Measurements from ENCODE around the gene CDH10. TPM values are rescaled to one million over a fixed set of nuclear protein-coding genes. Genes with fewer than 3 reads are reported as not detected.

CDH10 gene
- total and polyA plus RNA-seq, 2 experiments from 2014 or later = not detected

DNA sequence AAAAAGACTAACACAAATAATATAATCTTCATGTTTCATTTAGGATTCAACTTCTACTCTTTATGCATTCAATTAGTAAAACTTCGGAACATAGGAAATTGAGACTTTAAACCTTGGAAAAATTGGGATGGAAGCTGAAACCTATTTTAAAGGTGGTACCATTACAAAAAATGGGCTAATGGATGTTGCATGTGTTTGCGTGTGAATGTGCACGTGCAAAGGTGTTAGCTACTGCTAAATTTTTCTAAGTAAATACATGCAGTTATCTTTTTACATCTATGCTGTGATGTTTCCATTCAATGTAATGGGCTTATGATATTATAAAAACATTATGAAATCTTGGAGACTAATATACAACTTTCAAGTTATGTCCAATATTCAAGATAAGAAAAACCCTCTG, 134.8 kb downstream of the CDH10 start:
- Mint-ChIP-seq H3K4me3 (no peak overlapping the region), H3K4me1 (peaks cover 4% of the 10 kb centered on the region; the same call in 1 of the 3 replicates), H3K36me3 (ENCODE audit: low read depth) (no peaks in the 10 kb centered on the region), H3K9me3 (no peaks in the 10 kb centered on the region), H3K27ac (no peak overlapping the region), H3K27me3 (ENCODE audit: insufficient read depth, low read depth, poor library complexity) (no peaks in the 10 kb centered on the region)
- H3K27ac ChIP-seq (ENCODE audit: low read depth) = no peak overlapping the region
- no peaks in the 10 kb centered on the region; the same call in 1 of the 2 replicates for H3K4me1 ChIP-seq (ENCODE audit: insufficient read depth)
- DNase-seq (ENCODE audit: low spot score) (no peak), ATAC-seq (no peak)
- H3F3A ChIP-seq (replicated peaks; ENCODE audit: low read depth) = no peaks in the 10 kb centered on the region
- no peaks in the 10 kb centered on the region for H3K9me2 ChIP-seq (ENCODE audit: insufficient read depth)
- no peaks in the 10 kb centered on the region for H3K36me3 ChIP-seq (ENCODE audit: insufficient read depth)
- TF ChIP-seq, protein P1, sequence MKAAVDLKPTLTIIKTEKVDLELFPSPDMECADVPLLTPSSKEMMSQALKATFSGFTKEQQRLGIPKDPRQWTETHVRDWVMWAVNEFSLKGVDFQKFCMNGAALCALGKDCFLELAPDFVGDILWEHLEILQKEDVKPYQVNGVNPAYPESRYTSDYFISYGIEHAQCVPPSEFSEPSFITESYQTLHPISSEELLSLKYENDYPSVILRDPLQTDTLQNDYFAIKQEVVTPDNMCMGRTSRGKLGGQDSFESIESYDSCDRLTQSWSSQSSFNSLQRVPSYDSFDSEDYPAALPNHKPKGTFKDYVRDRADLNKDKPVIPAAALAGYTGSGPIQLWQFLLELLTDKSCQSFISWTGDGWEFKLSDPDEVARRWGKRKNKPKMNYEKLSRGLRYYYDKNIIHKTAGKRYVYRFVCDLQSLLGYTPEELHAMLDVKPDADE (IDR thresholded peaks at IDR 0.05) = no peak
- no peak for TF ChIP-seq ZNF331 (CRISPR knock-in tag; IDR thresholded peaks at IDR 0.05; ENCODE audit: low read depth)
- TF ChIP-seq EZH2phosphoT487 (IDR thresholded peaks at IDR 0.05; ENCODE audit: unreplicated experiment) = no peak
- TF ChIP-seq, protein P2, sequence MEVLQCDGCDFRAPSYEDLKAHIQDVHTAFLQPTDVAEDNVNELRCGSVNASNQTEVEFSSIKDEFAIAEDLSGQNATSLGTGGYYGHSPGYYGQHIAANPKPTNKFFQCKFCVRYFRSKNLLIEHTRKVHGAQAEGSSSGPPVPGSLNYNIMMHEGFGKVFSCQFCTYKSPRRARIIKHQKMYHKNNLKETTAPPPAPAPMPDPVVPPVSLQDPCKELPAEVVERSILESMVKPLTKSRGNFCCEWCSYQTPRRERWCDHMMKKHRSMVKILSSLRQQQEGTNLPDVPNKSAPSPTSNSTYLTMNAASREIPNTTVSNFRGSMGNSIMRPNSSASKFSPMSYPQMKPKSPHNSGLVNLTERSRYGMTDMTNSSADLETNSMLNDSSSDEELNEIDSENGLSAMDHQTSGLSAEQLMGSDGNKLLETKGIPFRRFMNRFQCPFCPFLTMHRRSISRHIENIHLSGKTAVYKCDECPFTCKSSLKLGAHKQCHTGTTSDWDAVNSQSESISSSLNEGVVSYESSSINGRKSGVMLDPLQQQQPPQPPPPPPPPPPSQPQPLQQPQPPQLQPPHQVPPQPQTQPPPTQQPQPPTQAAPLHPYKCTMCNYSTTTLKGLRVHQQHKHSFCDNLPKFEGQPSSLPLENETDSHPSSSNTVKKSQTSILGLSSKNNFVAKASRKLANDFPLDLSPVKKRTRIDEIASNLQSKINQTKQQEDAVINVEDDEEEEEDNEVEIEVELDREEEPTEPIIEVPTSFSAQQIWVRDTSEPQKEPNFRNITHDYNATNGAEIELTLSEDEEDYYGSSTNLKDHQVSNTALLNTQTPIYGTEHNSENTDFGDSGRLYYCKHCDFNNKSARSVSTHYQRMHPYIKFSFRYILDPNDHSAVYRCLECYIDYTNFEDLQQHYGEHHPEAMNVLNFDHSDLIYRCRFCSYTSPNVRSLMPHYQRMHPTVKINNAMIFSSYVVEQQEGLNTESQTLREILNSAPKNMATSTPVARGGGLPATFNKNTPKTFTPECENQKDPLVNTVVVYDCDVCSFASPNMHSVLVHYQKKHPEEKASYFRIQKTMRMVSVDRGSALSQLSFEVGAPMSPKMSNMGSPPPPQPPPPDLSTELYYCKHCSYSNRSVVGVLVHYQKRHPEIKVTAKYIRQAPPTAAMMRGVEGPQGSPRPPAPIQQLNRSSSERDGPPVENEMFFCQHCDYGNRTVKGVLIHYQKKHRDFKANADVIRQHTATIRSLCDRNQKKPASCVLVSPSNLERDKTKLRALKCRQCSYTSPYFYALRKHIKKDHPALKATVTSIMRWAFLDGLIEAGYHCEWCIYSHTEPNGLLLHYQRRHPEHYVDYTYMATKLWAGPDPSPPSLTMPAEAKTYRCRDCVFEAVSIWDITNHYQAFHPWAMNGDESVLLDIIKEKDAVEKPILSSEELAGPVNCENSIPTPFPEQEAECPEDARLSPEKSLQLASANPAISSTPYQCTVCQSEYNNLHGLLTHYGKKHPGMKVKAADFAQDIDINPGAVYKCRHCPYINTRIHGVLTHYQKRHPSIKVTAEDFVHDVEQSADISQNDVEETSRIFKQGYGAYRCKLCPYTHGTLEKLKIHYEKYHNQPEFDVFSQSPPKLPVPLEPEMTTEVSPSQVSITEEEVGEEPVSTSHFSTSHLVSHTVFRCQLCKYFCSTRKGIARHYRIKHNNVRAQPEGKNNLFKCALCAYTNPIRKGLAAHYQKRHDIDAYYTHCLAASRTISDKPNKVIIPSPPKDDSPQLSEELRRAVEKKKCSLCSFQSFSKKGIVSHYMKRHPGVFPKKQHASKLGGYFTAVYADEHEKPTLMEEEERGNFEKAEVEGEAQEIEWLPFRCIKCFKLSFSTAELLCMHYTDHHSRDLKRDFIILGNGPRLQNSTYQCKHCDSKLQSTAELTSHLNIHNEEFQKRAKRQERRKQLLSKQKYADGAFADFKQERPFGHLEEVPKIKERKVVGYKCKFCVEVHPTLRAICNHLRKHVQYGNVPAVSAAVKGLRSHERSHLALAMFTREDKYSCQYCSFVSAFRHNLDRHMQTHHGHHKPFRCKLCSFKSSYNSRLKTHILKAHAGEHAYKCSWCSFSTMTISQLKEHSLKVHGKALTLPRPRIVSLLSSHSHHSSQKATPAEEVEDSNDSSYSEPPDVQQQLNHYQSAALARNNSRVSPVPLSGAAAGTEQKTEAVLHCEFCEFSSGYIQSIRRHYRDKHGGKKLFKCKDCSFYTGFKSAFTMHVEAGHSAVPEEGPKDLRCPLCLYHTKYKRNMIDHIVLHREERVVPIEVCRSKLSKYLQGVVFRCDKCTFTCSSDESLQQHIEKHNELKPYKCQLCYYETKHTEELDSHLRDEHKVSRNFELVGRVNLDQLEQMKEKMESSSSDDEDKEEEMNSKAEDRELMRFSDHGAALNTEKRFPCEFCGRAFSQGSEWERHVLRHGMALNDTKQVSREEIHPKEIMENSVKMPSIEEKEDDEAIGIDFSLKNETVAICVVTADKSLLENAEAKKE (CRISPR knock-in tag; IDR thresholded peaks at IDR 0.05) = no peak
- no peak for TF ChIP-seq ZNF114 (CRISPR knock-in tag; IDR thresholded peaks at IDR 0.05)
- TF ChIP-seq, protein P3, sequence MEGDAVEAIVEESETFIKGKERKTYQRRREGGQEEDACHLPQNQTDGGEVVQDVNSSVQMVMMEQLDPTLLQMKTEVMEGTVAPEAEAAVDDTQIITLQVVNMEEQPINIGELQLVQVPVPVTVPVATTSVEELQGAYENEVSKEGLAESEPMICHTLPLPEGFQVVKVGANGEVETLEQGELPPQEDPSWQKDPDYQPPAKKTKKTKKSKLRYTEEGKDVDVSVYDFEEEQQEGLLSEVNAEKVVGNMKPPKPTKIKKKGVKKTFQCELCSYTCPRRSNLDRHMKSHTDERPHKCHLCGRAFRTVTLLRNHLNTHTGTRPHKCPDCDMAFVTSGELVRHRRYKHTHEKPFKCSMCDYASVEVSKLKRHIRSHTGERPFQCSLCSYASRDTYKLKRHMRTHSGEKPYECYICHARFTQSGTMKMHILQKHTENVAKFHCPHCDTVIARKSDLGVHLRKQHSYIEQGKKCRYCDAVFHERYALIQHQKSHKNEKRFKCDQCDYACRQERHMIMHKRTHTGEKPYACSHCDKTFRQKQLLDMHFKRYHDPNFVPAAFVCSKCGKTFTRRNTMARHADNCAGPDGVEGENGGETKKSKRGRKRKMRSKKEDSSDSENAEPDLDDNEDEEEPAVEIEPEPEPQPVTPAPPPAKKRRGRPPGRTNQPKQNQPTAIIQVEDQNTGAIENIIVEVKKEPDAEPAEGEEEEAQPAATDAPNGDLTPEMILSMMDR (conservative IDR thresholded peaks at IDR 0.05; ENCODE audit: low read depth in 2 of 2) = no peak
- TF ChIP-seq, protein P4, sequence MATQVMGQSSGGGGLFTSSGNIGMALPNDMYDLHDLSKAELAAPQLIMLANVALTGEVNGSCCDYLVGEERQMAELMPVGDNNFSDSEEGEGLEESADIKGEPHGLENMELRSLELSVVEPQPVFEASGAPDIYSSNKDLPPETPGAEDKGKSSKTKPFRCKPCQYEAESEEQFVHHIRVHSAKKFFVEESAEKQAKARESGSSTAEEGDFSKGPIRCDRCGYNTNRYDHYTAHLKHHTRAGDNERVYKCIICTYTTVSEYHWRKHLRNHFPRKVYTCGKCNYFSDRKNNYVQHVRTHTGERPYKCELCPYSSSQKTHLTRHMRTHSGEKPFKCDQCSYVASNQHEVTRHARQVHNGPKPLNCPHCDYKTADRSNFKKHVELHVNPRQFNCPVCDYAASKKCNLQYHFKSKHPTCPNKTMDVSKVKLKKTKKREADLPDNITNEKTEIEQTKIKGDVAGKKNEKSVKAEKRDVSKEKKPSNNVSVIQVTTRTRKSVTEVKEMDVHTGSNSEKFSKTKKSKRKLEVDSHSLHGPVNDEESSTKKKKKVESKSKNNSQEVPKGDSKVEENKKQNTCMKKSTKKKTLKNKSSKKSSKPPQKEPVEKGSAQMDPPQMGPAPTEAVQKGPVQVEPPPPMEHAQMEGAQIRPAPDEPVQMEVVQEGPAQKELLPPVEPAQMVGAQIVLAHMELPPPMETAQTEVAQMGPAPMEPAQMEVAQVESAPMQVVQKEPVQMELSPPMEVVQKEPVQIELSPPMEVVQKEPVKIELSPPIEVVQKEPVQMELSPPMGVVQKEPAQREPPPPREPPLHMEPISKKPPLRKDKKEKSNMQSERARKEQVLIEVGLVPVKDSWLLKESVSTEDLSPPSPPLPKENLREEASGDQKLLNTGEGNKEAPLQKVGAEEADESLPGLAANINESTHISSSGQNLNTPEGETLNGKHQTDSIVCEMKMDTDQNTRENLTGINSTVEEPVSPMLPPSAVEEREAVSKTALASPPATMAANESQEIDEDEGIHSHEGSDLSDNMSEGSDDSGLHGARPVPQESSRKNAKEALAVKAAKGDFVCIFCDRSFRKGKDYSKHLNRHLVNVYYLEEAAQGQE (IDR thresholded peaks at IDR 0.05; ENCODE audit: unreplicated experiment) = no peak
- no peak for TF ChIP-seq POLR2AphosphoS5 (IDR thresholded peaks at IDR 0.05; ENCODE audit: low read depth)
- TF ChIP-seq EZH2 (IDR thresholded peaks at IDR 0.05; ENCODE audit: low read depth, unreplicated experiment) = no peak
- no peak for TF ChIP-seq NANOG (IDR thresholded peaks at IDR 0.05; ENCODE audit: borderline replicate concordance)
- no peak for TF ChIP-seq JUNB (IDR thresholded peaks at IDR 0.05; ENCODE audit: unreplicated experiment)
- TF ChIP-seq CREB1 (CRISPR knock-in tag; IDR thresholded peaks at IDR 0.05; ENCODE audit: low read depth) = no peak
- no peak for TF ChIP-seq STAT1 (IDR thresholded peaks at IDR 0.05; ENCODE audit: unreplicated experiment)
- no peaks in the 10 kb centered on the region for H3K27me3 ChIP-seq (ENCODE audit: insufficient read depth)
- no peak overlapping the region for H3K4me3 ChIP-seq
- H2AFZ ChIP-seq = no peak overlapping the region
- no peaks in the 10 kb centered on the region for H3K79me2 ChIP-seq (replicated peaks; ENCODE audit: insufficient read depth)
- no peak overlapping the region for H3K4me2 ChIP-seq
- H4K20me1 ChIP-seq (replicated peaks; ENCODE audit: insufficient read depth) = no peaks in the 10 kb centered on the region
